Measurements from ENCODE around the gene FAM89A.
"Not testable (repeated sequence)": the region's sequence is repeated elsewhere in the genome, so short reads cannot be mapped to it uniquely, and the experiment has no call there.

DNA sequence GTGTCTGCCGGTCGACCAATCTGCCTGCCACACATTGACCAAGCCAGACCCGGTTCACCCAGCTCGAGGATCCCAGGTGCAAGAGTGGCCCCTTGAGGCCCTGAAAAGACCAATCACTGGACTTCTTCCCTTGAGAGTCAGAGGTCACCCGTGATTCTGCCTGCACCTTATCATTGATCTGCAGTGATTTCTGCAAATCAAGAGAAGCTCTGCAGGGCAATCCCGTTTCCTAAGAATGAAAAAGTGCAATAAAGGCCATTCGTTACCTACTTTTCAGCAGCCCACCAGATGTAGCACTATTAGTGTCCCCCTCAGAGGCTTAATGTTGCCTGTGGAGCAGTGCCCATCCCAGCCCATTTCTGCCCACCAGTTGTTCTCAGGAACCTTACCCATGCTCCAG lies 17.5 kb downstream of the FAM89A start:
- TF ChIP-seq POLR2A (IDR thresholded peaks at IDR 0.05; ENCODE audit: low read length); GATA1 (IDR thresholded peaks at IDR 0.05; ENCODE audit: low read depth, low read length): not testable (repeated sequence)
